ENCODE measurements around the gene KDM5A.

Gene KDM5A

DNA sequence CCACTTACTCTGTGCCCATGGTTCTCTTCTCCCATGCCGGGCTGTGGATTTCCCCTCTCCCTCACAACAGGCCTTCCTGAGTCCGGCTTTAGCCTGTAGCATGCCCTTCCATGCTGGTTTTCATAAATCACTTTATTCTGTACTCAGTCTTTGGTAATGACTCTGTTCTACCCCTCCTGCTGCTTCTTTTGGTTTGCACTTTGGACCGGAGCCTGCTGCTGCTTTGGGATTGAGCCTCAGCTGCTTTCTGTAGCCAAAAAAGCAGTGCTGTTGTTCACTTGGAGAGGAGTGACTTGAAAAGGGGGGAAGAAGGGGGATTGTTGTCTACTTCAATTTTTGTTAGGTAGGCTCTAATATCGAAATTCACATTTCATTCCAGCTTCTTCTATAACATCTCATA, 118.0 kb downstream of the KDM5A start:
- DNase-seq, result no peak

DNA sequence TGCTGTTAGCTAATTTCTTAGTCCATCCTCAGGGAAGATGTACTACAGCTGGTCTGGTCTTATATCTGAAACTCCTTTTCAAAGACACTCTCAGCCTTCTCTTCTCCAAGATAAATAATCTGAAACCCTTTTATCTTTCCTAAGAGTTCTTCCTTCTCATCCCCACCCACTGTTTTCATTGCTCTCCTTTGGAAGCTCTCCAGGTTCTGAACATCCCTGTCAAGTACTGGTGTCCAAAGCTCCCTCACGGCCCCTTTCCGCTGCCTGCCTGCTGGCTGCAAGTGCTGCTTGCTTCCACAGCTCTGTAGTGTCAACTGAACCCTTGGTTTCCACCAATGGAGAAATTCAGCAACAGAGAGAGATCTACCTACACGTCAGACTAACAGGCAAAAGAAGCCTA, 119.9 kb downstream of the KDM5A start:
- DNase-seq, result no peak

DNA sequence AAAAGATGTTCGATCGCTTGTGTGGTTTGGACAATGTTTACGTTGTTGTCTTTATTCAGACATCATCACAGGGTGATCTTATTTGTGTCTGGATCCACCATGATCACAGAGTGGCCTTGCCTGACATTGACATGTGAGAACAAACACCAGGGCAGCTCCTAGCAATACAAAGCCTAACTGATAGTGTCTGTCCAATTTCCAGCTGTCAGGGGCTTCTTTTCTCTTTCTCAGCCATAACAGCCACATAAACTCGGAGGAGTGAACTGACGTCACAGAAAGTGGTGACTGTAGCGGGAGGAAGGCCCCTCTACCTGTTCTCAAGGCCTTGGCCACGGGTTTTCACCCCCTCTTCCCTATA, 120.7 kb downstream of the KDM5A start:
- no peak for DNase-seq

DNA sequence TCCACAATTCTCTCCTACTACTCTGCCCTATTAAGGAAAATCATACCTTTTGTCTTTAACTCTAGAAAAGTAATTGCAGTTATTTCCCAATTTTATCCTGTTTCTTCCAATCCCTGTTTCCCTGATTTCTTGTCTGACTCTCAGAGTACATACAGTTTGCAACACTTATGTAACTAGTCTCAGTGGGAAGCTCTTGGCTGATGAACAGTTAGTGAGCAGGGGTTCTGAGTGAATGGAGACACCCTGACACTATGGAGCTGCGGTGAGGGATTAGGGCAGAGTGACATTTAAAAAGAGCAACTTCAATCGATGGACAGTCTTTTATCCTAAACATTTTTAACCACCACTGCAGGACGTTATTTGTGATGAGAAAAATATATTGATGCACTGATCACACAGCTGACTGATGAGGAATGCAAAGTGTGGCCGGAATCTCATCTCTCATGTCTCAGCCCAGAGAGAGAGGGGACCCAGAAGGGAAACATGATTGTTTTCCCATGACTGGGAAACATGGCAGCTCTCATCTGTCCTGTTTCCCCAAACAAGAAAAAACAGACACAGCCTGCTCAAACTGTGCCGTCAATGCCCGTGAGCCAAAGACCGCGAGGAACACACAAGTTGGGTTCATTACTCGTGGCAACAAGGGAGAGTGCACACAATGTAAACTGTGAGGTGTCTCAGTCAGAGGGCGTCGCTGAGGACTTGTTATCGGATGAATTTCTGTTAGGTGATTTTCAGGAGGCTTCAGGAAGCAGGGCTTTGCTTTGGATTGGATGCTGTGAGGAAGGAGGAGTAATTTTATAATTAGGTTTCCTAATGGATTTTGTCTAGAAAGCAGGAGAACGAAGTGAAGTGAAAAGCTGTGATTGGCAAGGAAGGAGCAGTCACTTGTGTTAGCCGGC, 121.3 kb downstream of the KDM5A start:
- DNase-seq, result no peak

DNA sequence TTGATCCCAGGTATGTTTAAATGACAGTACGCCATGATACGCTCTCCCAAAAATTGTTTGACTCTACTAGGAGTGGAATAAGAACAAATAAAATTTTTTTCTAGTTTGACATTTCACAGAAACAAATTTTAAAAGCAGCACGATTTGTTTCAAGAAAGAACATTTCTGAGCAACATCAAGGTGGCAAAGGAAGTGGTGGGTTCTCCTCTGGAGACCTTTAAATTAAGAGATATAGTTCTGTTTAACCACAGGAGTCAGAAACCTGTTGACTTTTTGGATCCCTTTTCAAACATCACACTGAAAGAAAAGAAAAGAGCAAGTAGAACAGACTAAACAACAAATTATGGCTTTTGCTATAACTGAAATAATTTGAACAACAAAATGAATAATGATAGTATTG, 124.0 kb downstream of the KDM5A start:
- no peak for DNase-seq

DNA sequence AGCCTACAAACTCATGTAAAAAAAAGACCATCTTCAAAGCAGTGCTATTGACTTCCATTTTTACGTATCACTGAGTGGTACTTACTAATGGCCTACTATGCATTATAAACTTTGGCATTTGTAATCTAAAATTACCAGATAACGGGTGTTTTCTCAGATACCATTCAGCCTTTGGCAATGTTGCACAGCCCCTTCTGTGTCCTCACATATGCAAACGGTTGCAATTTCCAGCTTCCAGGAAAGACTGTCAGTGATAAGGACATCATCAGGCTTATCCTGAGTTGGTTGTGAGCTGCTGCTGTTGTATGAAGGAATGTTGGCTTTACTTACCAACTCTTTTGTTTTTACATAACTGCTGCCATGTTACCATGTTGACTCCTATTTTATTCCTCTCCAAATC, 124.9 kb downstream of the KDM5A start:
- DNase-seq, result no peak

DNA sequence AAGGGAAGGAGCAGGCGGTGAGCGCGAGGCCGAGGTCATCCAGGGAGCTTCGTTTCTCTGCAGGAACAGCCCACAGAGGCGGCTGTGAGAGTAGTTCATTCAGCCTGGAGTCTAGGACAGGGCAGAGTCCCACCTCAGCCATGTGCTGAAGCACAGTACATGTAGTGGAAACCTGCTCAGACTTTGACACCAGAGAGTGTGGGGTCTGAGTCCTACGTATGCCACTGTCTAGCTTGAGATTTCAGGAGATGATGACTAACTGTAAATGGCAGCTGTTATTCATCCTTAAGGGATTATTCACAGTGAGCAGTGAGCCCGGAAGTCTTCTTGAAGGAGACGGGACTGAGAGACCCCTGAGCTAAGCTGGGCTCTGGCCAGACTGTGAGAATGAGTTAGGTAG, 125.5 kb downstream of the KDM5A start:
- DNase-seq, result no peak

DNA sequence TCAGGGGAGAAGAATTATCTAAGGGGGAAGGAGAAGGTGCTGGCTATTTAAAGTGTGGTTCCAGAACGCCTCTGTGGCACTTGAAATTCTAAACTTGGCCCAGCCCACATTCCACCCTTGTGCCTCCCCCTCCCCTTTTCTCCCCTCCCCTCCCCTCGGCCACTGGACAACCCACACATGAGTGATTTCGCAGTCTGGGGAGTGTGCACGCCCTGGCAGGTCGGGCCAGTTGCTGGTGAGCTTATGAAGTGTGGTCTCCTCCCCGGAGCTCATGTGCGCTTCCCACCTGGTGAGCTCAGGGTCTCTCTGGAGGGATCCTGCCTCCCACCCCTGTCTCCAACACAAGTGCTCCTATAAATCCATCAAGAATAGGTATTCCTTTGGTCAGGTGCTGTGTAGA, 126.3 kb downstream of the KDM5A start, which contains the start of gene SLC6A13:
Gene SLC6A13 (minus strand): TSS at position 20 of the 400 bp plus-strand sequence. CDS start 2,784 bp downstream, outside the sequence.
- DNase-seq, result no peak

DNA sequence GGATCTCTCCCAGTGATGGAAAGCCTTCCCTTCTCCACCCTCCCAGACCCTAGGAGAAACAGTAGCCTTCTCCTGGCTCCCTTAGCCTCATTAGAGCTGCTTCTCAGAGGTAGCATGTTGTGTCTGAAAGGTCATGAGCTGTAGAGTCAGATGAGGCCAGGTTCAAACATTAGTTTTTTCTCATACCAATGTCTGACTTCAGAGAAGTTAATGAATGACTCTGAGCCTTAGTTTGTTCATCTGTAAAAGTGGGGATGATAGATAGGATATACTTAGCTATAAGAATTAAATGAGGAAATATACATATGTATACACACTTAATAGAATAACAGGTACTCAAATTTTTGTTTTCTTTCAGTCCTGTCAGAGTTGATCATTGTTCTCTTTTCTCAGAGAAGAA, 127.0 kb downstream of the KDM5A start:
- DNase-seq, result no peak

DNA sequence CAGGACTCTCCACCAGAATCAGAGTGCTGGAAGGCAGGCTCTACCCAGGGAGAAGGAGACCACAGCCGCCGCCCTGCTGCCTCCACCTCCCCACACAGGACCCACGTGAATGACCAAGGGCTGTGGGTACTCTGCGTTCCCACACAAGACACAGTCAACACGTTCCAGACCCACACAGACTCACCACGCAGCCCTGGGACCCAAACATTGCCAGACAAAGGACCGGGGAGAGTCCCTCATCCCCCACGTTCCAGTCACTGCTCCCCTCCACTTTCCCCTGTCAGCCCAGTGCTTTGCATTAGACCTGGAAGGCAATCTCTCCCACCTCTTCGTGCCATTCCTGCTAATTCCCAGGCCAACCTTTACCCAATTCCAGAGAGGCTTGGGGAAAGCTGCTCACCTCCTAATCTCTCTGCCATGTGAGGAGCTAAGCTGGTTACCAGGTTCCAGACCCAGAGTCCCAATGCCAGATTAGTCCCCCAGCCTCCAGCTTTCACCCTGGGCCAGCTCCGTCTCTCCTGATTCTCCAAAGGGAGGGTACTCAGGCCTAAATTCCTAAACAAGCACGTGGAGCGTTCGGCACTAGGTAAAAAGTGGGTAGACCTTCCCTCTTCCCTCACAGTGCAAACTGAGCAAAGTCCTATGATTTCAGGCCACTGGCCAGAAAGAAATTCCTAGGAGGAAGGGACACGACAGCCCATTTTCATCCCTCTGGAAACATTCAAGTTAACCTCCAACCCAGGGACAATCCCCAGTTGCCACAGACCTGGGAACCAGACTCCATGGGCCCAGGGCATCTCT, 131.4 kb downstream of the KDM5A start:
- no peak for DNase-seq

DNA sequence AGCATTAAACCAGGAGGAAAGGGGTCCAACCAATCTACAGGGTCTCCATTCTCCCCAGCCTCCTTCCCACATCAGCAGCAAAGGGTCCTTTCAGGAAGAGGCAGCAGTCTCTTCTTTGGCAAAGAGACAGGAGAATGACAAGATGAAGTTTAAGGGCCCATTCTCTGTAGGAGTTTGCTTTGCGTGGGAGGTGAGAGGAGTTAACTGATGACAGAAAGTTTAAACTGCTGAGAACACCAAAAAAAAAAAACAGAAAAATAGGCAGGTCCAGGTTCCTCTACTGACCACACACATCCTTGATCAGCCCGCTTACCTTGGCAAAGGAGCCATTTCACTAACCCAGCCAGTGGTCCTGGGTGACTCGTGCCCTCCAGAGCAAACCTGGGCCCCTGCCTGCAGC, 132.2 kb downstream of the KDM5A start:
- DNase-seq, result no peak

DNA sequence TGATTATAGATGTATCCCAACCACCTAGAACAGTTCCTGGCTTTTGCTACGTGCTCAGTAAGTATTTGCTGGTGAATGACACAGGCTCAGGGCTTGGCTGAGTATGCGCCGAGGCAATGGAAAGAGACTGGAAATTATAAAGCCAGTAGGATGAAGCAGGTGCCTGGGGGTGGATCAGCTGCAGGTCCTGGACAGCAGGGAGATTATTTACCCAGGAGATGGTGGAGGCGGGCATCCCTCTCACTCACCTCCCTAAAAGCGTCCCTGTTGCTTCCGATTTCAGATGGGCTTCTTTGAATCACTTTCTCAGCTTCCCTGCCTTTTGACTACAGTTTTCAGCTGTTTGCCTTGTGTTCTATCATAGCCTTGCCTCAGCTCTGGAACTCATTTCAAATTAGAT, 132.9 kb downstream of the KDM5A start:
- DNase-seq, result no peak

DNA sequence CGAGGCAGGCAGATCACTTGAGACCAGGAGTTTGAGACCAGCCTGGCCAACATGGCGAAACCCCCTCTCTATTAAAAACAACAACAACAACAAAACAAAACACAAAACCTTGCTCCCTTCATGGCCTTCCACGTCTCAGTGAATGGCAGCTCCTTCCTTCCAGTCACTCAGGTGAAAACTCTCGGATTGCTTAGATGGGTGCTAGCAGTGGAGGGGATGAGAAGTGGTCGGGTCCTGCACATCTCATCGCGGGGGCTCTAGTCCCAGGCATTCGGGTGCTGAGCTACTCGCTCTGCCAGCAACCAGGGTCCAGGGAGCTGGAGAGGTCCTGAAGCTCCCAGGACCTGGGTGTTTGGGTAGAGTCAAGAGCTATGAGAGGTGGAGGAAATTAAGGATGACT, 134.2 kb downstream of the KDM5A start:
- DNase-seq, result no peak

DNA sequence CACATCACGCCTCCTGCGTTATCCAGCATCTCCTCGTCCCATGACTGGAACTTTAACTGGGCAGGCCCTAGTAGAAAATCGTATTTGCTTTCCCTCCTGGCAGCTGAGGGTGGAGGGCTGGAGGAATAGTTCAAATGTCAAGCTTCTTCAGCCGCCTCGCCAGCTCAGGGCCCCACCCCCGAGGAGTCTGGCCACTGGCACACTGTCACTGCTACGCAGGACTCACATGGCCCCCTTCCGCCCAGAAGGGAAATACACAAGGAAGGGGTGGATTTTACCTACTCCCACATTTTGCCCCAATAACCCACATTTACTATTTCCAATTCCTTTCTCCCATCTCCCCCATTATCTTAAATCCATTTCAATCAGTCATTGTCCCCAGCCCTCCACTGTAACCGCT, 135.1 kb downstream of the KDM5A start:
- no peak for DNase-seq

DNA sequence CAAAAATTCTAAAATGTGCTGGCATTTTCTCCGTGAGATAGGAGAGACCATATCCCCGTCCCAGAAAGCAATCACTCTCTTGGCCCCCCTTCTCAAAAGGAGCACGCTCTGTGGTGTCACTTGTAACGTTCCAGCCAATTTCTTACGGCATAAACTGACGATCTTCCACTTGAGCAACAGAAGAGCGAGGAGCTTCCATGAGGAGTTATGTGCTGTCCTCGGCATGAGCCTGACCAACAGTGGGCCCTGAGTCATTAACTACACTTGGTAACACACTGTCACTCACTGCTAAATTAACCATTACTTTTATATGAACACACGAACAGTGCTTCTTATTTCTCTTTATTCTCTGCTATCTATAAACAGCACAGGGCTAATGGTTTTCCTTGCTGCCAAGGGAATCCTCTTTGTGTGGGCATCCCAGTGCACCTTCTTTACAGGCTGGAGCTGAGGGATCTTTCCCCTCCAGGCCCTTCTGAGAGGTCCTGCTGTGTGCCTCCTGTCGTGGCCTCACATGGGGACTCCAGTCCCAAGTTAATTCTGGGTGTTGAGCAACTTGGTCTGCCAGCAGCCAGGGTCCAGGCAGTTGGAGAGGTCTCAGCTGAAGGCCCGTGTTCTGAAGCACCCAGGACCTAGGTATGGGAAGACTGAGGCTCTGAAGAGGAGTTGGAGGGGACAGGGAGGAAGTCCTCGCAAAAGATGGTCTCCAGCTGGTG, 135.8 kb downstream of the KDM5A start:
- no peak for DNase-seq

DNA sequence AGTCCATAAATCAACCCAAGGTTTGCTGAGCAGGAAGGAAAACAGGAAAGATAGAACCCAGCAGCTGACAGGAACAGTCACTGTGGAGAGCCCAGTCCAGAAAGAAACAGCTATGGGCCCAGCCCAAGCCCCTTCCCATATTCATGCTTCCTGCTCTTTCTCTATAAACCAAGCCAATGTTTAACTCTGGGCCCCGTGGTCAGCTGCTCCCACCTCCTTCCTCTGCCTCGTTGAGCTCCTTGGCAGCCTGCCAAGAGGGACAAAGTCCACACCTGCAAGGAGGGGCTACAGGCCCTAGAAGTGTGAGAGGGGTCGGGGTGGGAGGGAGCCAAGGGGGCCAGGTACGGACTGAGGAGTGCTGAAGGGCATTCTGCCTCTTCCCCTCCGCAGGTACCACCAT, 136.5 kb downstream of the KDM5A start:
- DNase-seq, result no peak

DNA sequence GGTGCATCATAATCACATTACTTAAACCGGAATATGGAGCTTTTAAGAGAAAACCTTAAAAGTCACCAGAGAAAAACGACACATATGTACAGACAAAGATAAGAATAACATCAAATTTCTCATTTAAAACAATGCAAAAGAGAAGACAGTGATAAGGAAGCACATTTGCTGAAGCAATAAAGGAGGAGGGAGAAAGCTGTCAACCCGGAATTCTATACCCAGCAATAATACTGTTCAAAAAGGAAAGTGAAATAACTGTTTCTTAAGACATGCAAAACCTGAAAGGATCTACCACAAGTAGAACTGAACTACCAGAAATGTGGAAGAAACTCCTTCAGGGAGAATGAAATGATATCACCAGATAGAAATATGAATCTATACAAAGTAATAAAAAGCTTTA, 141.8 kb downstream of the KDM5A start:
- DNase-seq, result no peak

DNA sequence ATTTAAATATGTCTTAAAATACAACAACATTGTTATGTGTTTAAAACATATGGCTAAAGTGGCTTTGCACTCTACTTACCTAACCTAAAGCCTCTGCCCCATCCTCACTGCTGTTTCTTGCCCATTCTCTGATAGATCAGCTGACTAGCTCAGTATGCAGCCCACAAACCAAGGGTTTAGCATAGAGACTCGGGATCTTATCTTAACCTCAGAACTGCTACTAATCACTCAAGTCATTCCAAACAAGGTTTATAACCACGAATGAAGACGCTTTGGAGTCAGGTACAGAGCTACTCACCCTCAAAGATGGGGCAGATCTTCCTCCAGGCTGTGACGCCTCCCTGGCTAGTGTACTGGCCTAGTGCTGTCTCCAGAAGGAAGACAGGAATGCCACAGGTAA, 145.7 kb downstream of the KDM5A start:
- DNase-seq, result no peak

DNA sequence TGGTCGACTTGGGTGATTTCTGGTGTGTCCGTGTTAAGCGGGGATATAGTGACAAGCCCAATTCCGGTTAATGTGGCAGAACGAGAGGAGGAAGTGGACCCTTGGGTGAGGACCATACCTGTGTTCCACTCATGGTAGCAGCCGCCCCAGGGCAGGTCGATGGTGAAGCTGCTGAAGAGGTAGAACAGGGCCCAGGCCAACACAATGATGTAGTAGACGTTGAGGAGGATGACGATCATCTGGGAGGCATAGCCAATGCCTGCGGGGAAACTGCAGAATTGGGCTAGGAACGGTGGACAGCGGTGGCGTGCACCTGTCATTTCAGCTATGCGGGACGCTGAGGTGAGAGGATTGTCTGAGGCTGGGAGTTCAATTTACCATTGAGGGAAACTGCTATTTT, 146.6 kb downstream of the KDM5A start:
- DNase-seq, result no peak

DNA sequence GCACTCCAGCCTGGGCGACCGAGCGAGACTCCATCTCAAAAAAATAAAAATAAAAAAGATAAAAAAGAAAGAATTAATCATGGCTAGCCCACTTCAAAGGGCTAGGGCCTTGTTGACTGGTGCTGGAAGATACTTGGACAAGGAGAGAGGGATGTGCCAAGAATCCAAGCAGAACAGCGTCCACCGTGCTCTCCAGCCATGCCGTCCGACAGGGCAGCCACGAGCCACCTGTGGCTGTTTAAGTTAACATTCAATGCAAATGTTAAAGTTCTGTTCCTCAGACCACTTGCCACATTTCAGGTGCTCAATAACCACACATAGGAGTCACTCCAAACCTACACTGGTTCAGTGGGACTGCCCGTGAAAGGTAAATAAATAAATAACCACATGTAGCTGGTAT, 147.9 kb downstream of the KDM5A start:
- no peak for DNase-seq

DNA sequence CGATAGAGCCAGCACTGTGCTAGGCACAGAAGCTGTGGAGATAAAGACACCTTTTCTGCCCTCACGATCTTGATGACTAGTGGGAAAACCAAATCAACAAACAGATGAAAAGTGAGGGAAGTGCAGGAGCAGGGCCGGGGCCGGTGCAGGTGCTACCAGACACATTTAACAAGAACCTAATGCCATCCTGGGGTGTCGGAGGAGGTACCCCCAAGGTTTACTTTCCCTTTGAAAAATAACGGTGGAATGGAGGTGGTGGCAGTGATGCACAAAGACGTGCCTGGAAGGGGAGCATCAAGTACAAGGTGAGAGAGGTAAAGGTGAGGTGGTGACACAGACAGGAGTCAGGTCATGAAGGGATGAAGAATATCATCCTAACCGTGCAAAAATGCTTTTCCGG, 148.6 kb downstream of the KDM5A start:
- no peak for DNase-seq

DNA sequence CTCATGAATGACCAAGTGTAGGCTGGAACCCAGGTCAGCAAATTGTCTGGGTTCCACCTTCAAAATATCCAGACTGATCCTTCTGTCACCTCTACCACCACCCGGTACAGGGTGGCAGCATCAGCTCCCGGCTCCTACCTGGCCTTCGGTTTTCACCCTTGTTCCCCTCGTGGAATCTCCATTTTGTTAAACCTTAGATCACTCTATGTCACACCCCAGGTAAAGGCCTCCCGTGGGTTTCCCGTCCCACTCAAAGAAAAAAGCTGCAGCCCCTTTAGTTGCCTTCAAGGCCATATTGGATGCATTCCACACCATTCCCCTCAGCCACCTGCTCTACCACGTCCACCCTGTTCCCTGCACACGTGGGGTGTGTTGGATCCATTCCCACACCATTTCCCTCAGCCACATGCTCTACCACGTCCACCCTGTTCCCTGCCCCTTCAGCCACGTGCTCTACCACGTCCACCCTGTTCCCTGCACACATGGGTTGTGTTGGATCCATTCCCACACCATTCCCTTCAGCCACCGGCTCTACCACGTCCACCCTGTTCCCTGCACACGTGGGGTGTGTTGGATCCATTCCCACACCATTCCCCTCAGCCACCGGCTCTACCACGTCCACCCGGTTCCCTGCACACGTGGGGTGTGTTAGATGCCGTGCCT, 150.3 kb downstream of the KDM5A start:
- DNase-seq, result no peak

DNA sequence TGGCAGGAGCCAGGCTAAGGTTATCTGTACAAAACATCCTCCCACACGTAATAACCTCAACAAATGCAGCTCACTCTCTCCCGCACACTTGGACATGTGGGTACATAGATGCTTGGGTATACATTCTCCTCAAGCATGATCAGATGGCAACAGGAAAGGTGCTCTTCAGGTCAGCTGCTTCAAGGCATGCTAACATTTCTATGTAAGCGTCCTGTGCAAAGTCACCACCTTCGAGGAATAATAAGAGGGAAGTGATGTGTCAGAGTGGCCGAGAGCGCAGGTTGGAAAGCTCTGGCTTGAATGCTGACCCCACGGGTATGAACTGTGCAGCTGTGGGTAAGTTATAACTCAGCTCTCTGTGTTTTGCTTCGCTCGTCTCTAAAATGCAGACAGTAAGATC, 151.0 kb downstream of the KDM5A start:
- no peak for DNase-seq

Measured in CD4-positive, alpha-beta T cell treated with Interleukin-21 for 1 hour (primary cell).